ENCODE results near the gene SRBD1.

DNA sequence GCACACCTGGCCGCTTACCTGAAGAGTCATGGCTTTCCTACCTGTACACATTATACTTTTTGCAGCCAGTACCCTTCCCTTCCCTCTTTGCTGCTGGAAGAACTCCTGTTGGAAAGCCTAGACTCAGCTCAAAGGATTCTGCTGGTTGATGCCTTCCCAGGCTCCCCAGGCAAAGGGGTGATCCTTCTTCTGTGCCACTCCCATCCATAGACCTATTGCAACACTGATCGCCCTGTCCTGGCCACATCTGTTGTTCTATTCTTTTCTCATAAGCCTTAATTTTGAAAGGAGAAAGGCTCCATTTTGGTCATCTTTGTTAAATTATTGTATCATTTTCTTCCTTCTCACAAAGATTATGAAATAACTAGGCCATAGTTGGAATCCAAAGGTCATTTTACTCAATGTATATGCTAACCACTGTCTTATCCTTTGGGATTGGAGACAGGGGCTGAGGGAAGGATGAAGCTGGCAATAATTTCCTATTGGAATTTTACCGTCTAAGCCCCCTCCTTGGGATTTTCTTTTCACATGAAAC, 37.0 kb upstream of the SRBD1 start:
- TF ChIP-seq GATA2 (IDR thresholded peaks at IDR 0.05; ENCODE audit: low read depth, low read length): no peak
- TF ChIP-seq GATA3 (IDR thresholded peaks at IDR 0.05; ENCODE audit: low read depth, low read length): no peak
